NCI-H2107 (cell line): ENCODE results near the gene KRT80.

ENCODE experiments used
- DNase-seq: peaks from one replicate; lab custom pipeline; 2025; lab: John Stamatoyannopoulos, UW

The KRT80 gene

DNA sequence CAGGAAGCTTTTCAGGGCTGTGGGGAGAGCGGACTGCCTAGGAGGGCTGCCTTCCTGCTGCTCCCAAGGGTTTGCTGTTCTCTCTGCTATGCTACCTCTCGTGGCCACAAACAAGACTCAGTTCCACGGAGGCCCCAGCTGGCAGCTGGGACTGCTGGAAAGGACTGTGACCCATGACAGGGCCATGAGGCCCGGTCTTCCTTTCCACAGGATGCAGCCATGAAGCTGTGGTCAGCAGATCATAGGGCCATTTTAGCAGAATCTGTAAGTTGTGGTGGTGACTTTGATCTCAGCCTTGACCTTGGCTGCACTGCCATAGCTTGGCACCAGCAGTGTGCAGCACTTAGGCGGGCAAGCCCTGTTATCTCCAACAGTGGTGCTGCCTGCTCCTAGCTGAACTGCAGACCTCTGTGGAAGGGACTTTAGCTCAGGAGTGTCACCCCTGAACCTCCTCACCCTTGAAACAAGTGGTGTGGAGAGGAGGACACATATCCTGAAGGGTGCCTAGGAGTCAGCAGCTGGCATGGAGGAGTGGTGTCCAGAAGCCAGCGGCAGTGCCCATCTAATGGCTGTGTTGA, 12.3 kb downstream of the KRT80 start:
- no peak for DNase-seq

DNA sequence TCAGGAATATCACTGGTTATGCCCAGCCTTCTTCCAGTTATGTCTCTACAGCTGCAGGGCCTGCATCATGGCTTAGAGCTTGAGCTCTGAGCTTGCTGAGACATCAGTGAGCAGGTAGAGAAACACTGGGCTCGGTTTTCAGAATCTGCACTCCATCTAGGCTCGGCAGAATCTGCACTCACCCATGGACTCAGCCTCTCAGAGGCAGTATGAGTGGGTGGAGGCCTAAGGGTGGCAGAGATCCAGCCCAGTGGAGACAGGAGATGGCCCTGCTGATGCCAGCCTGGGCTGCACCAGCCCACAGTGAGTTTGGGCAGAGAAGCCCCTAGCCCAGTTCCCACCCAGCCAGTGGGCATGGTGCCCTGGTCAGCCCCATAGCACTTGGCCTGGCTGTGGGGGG, 12.8 kb downstream of the KRT80 start:
- DNase-seq, result no peak

DNA sequence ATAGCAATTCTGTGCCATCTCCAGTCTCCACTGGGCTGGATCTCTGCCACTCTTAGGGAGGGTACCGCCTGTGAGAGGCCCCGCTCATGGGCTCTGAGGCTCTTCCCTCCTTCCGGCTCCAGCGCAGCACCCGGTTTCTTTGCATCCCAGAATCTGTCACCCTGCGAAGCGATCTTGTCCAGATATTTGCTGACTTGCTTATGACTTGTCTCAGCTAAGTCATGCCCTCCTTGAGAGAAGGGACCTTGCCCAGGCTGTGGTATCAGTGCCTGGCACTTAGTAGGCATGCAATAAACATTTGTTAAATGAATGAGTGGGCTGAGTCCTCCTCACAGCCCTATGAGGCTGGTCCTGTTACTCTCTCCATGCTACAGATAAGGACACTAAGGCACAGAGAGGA, 13.4 kb downstream of the KRT80 start:
- no peak for DNase-seq

DNA sequence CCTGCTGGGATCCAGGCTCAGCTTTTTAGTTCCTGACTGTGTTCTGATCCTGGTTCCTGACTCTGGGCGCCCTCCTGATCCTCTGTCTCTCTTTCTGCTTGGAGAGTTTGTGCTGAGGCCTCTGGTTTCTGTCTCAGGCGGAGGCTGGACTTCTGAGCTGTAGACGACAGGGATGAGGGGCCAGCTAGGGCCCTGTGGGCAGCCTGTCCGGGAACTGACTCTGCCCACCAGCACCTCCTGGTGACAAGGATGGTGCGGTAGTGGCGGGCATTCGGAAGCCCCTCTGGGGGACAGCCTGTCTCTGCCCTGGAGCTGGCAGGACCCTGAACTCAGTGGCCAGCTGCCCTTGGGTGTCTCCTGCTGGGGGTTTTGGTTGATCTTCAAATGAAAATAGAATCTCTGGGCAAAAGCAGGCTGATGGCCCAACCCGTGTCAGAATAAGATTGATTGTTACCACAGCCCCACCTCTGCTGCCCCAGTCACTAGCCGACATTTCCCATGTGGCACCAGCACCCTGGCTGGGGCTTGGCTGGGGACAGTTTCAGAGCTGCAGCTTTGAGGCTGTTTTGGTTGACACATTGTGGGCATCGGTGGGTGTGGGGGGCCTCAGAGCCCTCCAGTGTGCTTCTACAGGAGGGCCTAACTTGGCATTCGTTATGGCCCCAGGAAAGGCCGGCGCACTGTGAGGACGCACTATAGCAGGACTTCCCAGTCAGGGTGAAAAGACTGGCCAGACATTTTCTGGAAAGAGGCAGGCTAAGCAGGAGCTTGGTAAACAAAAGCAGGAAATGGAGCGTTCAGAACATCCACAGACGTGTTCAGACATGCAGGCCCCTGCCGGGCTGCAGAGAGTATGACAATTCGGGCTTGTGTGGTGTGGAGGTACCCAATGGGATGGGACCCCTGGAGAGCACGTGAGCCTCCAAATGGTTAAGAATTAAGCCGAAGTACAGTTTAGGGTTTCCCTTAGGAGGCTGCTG, 16.2 kb downstream of the KRT80 start:
- DNase-seq, result peak; percentile 94

DNA sequence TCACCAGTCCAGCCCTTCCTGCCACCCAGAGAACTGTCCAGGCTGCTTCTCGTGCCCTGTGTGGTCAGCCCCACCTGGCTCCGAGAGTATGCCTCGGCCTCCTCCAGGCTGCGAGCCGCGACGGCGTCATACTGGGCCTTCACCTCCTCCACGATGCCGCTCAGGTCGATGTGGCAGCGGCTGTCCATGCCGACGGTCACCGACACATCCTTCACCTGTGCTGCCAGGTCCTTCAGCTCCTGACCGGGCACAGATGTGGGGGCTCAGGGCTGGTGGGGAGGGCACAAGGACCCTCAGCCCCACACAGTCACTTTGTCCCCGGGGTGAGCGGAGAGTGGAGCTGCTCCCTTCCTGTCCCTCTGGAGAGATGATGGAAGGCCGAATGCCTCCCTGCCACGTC, 18.3 kb downstream of the KRT80 start:
- DNase-seq, result no peak

DNA sequence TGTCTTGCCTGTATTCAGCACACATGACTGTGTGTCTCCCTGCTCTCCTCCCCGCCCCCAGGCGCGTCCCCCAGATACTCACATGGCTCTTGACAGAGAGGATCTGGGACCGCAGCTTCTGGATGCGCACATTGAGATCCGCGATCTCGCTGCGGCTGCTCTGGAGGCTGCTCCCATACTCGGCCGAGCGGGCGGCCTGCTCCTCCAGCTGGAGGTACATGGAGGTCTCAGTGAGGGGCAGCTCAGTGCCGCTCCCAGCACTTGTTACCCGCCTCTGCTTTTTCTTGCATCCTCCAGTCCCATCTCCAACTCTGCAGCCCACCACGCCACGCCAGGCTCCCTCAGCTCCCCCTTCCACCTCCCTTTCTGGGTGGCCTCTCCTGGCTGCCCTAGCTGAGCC, 18.9 kb downstream of the KRT80 start:
- DNase-seq, result no peak

DNA sequence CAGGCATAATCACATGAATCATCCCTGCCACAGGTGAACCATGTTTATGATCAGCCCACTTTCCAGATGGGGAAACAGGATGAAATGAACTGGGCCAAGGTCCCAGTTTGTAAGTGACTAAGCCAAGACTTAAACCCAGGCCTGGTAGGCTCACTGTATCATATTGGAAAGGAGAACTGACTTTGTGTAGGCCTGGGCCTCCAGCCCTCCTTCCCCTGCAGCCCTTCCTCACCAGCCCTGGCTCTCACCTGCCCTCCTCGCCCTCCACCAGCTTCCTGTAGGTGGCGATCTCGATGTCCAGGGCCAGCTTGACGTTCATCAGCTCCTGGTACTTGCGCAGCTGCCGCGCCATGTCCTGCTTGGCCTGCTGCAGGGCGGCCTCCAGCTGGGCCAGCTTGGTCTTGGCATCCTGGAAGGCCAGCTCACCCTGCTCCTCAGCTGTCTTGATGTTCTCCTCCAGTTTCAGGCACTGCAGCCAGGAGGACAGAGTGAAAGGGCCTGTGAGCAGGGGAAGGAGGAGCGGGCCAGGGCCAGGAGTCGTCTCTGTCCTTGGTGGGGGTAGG, 19.8 kb downstream of the KRT80 start:
- DNase-seq, result no peak

DNA sequence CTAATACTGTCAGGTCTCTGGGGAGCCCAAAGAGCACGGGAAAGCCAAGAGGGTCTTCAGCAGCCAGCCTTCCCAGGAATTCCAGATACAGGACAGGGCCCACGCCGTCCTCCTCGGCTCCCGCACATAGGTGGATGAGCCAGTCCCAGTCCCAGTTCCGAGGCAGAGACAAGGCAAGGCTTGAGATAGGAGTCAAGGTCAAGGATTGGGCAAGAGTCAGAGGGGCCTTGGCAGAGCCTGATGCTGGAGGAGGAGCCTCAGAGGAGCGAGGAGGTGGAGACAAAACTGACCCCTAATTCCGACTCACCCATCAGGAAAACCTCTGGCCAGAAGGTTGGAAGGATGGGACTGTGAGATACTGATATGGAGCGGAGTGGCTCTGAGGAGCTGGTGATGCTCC, 21.0 kb downstream of the KRT80 start:
- no peak for DNase-seq

DNA sequence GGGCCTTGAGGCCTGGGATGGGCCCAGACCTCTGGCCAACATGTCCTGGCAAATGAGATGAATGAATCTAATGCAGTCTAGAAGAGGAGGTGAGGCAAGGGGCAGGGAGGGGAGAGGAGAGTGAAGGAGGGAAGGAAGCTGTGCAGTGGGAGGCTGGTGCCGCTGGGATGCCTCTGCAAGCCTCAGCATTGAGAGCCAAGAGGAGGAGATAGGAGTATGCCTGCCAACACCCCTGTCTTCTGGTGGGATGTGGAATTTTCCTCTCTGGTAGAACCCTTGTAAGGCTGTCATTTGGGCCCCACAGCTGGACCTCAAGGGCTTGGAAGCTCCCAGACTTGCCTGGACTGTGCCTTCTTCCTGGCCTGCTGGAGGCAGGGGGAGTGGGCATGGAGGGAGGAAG, 21.9 kb downstream of the KRT80 start:
- DNase-seq, result no peak

DNA sequence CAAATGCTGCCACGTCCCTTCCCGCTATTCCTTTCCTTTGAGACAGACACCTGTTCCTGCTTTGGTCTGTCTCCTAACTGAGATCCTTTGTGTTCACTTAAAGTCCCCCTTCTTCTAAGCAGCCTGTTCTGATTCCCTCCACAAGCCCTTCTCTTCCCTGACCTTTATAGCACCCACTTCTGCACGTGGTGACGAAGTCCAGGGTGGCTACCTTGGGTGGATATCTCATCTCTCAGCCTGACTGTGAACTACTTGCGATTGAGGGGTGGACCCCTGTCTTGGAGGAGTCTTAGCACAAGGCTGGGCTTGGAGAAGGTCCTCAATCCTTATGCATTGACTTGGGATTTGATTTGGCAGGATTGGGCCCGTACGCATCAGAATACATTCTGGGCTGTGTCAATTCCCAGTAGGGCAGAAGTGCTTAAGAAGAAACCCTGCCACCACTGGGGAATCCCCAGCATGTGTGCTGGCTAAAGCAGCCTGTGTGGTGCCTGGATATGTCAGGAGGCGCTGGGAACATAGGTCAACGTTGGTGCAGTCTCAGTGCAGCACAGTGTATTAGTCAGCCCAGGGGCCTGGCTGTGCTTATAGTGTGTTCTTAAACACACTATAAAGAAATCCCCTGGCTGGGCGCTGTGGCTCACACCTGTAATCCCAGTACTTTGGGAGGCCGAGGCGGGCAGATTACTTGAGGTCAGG, 23.6 kb downstream of the KRT80 start:
- DNase-seq, result no peak

DNA sequence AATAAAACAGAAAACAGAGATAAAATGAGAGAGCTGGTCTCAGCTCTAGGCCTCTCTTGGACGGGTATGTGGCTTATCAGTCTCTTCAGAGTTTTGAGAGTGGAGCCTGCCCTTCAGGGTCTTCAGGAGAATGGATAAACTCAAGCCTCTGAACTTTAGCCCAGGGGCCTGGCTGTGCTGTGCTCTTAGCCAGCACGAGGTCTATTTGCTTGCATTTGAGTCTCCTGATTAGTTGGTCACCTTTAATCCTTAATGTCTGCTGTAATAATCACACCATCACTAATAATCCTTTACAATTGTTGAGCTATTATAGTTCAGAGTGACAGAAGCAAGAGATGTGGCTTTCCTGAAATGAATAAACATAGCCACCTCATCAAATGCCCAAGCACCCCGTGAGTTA, 24.3 kb downstream of the KRT80 start:
- no peak for DNase-seq

DNA sequence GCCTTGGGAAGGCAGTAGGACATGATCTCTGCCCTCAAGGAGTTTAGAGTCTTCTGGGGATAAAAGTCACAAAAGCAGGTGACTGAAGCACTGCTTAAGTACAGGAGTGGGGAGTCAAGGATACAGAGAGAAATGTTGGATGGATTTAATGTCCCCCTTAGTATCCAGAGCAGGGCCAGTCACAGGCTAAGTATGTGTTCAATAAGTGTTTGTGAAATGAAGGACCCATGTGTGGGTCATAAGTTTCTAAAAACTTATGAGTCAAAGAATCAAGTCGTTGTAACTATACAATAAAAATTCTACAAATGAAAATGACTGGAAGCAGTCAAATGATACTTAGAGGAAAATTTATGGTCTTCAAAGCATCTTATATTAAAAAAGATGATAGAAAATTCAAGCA, 25.1 kb downstream of the KRT80 start:
- DNase-seq, result no peak

DNA sequence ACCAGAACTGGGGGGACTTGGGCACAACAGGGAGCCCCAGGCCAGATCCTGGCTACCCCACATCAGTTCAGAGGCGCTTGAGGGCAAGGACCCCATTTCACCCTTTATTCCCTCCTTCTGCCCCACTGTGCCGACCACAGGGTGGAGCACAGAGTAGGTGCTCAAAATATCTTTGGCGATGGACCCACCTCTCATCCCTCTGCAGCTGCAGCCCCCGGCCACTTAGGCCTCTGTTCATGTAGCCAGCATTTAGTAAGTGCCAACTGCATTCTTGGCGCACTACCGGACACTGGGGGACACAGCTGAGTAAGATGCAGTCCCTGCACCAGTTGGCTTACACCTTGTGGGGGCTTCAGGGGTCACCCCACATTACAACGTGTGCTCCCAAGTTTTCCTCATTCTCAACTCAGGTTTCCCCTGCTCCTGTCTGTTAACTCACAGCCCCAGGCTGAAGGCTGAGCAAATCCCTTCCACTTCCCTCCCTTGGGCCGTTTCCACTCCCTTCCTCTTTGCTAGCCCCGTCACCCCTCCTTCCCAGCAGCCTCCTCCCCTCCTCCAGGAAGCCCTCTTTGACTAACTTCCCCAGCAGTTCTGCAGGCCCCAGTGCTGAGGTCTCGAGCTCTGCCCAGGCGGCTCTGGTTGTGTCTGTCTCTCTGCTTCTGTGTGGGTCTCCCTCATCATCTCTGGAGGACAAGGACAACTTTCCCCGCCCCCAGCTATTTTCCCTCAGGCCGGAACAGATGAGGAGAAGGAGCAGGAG, 26.5 kb downstream of the KRT80 start:
- no peak for DNase-seq

DNA sequence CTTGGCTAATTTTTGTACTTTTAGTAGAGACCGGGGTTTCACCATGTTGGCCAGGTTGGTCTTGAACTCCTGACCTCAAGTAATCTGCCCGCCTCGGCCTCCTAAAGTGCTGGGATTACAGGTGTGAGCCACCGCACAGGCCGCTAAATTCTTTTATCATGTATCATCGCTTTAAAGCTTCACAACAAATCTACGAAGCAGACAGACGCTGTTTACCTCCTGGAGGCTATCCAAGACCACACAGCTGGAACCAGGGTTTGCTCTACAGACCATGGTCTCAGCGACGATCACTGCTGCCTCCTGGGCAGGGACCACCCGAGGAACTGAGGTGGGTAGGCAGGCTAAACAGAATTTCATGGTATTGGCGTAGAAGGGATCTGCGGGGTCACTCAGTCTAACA, 27.2 kb downstream of the KRT80 start:
- DNase-seq, result no peak

DNA sequence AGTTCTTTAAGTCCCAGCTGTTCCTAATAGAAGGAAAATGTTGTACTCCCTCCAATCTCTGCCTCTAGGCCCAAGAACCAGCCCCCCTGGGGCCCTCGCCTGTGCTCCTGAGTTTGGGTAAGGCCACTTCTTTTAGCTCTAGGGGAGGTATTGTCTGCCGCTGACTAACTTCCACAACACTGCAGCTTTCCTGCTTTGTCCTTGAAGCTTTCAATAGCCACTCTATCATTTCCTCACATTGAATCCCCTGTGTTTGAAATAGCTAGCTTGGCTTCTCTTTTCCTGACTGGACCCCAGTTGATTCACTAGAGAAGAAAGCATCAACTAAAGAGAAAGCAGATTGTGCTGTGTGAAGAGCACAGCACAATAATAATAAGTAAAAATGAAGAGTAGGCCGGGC, 28.8 kb downstream of the KRT80 start:
- DNase-seq, result no peak

DNA sequence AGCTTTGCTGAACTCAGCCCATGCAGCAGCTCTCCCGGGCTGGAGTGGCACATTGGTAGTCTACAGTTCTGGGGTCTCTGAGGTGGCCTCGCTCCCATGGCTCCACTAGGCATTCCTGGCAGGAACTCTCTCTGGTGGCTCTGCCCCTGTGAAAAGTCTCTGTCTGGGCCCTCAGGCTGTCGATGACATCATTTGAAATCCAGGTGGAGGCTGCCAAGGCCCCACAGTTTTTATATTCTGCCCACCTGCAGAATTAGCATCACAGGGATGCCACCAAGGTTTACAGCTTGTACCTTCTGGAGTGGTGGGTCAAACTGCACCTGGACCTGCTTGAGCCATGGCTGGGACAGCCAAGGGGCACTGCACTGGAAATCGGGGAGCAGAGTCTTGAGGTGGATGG, 31.6 kb downstream of the KRT80 start:
- no peak for DNase-seq

DNA sequence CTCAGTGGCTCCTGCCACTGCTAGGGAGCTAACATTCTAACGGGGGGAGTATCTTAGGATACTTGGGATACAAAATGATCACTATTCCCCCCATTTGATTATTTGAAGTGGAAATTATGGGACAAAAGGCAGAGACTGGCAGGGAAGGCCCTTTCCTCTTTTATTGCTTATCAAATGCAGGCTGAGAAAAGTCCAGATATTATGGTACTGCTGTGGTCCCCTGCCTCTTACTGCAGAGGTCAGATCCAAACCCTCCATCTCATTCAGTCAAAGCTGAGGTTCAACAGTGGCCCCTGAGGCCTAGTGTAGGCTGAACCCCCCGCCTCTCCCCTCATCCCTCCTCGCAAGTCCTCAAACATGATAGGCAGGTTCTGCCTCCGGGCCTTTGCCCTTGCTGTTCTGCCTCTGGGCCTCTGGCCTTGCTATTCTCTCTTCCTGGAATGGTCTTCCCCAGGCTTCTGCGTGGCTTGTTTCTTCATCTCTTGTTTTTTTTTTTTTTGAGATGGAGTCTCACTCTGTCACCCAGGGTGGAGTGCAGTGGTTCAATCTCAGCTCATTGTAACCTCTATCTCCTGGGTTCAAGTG, 34.2 kb downstream of the KRT80 start:
- DNase-seq, result no peak

DNA sequence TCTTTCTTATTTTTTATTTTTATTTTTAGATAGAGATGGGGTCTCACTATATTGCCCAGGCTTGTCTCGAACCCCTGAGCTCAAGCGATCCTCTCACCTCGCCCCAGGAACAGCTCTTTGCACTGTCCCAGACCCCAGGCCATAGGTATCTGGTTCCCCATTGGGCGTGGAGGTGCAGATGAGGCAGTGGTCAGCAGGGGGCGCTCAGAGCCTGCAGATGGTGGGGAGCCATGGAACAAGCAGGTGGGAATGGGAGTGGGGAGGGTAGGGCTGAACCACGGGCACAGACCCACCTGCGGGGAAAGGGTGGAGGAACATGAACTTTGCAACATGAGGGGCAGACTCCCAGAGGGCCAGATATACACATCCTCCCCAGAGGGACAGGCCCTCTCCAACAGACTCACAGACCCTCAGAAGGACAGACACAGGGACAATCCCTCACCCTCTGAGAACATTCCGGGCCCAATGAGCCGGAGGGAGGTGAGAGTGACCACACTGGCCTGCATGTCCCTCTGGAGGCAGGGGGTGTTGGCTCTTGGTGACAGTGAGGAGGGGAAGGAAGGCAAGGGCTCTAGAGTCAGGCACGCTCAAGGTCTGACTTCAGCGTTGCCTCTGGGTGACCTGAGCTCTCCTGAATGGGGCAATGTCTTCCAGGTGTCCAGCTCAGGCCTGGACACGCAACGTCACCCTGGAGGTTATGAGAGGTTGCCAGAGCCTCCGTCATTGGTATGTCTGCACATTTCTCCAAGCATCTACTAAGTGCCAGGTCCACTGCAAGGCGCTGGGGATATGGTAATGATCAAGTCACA, 34.9 kb downstream of the KRT80 start:
- DNase-seq, result peak; percentile 75

DNA sequence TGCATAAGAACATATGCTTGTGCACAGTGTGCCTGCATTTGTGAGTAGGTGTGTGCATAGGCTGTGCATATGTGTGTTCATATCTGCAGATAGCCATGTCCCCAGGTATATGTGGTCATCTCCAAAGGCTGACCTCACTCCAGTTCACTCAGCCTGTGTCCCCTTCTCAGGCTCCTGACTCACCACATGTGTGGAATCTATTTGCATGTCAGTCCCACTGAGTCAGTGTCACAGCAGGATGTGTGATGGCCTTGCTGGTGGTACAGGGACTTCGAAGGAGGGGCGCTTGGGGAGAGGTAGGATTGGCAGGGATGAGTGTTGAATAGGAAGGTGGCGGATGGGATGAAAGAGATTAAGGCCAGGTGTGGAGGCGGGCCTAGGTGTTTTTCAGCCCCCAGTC, 35.5 kb downstream of the KRT80 start:
- DNase-seq, result no peak

DNA sequence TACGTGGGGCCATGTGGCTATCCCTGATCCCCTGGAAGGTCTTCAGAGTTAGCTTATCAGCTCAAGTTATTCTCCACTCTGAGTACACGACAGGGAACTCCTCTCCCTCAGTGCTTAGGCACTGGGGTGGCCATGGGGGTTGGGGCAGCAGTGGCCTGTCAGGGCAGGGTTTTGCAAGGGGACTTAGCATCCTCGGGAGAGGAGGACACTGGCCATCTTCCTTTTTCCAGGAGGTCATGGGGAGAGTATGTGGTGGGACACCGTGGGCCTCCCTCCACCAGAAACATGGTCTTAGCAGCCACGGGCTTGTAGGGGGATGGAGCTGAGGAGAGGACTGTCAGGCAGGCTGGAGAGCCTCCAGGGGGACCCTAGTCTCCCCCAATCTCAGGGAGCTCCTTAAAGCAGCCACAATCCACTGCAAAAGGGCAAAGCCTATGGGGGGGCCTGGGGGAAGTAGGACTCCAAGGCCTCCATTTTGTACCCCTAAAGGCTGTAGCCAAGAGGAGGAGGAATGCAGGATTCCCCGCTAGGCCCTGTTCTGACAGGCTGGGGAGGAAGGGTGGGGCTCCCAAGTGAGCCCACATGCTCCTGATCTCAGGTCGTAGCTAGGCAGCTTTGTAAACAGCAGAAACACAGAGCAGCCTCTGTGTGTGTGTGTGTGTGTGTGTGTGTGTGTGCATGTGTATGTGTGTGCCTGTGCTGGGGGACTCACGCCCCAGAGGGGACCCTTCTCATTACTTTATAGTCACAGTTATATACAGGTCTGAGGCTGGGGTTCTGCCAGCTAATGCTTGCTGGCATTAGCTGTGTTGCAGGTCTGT, 36.6 kb downstream of the KRT80 start:
- DNase-seq, result no peak
